MM.1S (cell line): ENCODE measurements around the gene ZNF552.
"Not testable (repeated sequence)": the region's sequence is repeated elsewhere in the genome, so short reads cannot be mapped to it uniquely, and the experiment has no call there.

Source experiments
- DNase-seq: peaks from one replicate; pipeline ENCODE4 v3.0.0-alpha.2; 2015
- H2AFZ ChIP-seq: fragments of 300-600 bp; sonication (generic); 2 replicates; pipeline ENCODE4 v1.6.0; 2016; ENCODE audit warnings: antibody characterized with exemption, low read length
- H3F3A ChIP-seq: fragments of 300-600 bp; sonication (generic); 2 replicates; pipeline ENCODE4 v1.6.1; 2016; ENCODE audit warnings: mild to moderate bottlenecking, antibody characterized with exemption, low read length, moderate library complexity, mixed read lengths; ENCODE audit not compliant: insufficient read depth
- H3K27ac ChIP-seq: fragments of 300-600 bp; sonication (generic); 2 replicates; pipeline ENCODE4 v1.5.1; 2016; ENCODE audit warnings: mild to moderate bottlenecking, low read length
- H3K27me3 ChIP-seq: fragments of 300-600 bp; sonication (generic); replicated peaks from 2 replicates; pipeline ENCODE4 v1.6.0; 2016; ENCODE audit warnings: low read length; ENCODE audit not compliant: insufficient read depth
- H3K36me3 ChIP-seq: fragments of 300-600 bp; sonication (generic); replicated peaks from 2 replicates; pipeline ENCODE4 v1.6.1; 2016; ENCODE audit warnings: mild to moderate bottlenecking, low read length, mixed read lengths; ENCODE audit not compliant: insufficient read depth
- H3K4me1 ChIP-seq: fragments of 300-600 bp; sonication (generic); 2 replicates; pipeline ENCODE4 v1.6.1; 2016; ENCODE audit warnings: low read length, mixed read lengths
- H3K4me2 ChIP-seq: fragments of 300-600 bp; sonication (generic); 2 replicates; pipeline ENCODE4 v1.6.0; 2016; ENCODE audit warnings: low read depth, low read length
- H3K4me3 ChIP-seq: fragments of 300-600 bp; sonication (generic); 2 replicates; pipeline ENCODE4 v1.5.1; 2016; ENCODE audit warnings: low read length, mixed read lengths
- H3K79me2 ChIP-seq: fragments of 300-600 bp; sonication (generic); 2 replicates; pipeline ENCODE4 v1.6.1; 2016; ENCODE audit warnings: mixed run types, low read length, mixed read lengths
- H3K9ac ChIP-seq: fragments of 300-600 bp; sonication (generic); 2 replicates; pipeline ENCODE4 v1.6.1; 2016; ENCODE audit warnings: low read length, mixed read lengths
- H3K9me2 ChIP-seq: fragments of 300-600 bp; sonication (generic); replicated peaks from 2 replicates; pipeline ENCODE4 v1.6.1; 2016; ENCODE audit warnings: mild to moderate bottlenecking, low read length, mixed read lengths; ENCODE audit not compliant: insufficient read depth
- H3K9me3 ChIP-seq: fragments of 300-600 bp; sonication (generic); replicated peaks from 2 replicates; pipeline ENCODE4 v1.6.1; 2016; ENCODE audit warnings: mild to moderate bottlenecking, low read length, mixed read lengths; ENCODE audit not compliant: insufficient read depth
- H4K20me1 ChIP-seq: fragments of 300-600 bp; sonication (generic); 2 replicates; pipeline ENCODE4 v1.6.1; 2016; ENCODE audit warnings: mild to moderate bottlenecking, low read length, moderate library complexity, mixed read lengths; ENCODE audit not compliant: insufficient read depth
- EZH2 ChIP-seq: fragments of 300-600 bp; sonication (generic); optimal IDR thresholded peaks from 2 replicates; pipeline ENCODE3; 2017; ENCODE audit warnings: low read depth, mild to moderate bottlenecking, antibody characterized with exemption, low read length, mixed read lengths
- EZH2phosphoT487 ChIP-seq: fragments of 300-600 bp; sonication (generic); IDR thresholded peaks from 2 replicates; pipeline ENCODE4 v1.6.1; 2018; ENCODE audit warnings: antibody characterized with exemption, low read length
- TF ChIP-seq, protein P1 (sequence below): fragments of 300-600 bp; sonication (generic); IDR thresholded peaks from 2 replicates; pipeline ENCODE4 v1.5.1; 2016; ENCODE audit warnings: antibody characterized with exemption, low read length, mixed read lengths

ZNF552 gene

GRCh38 chr19:57802269-57802668, 12.4 kb downstream of the ZNF552 start:
- Histone ChIP-seq H3F3A (no peaks in the 10 kb centered on the region), H3K36me3 (no peaks in the 10 kb centered on the region), H3K9me2 (no peaks in the 10 kb centered on the region), H3K4me3 (no peak overlapping the region), H2AFZ (no peak overlapping the region), H3K9ac (no peak overlapping the region), H3K4me1 (no peaks in the 10 kb centered on the region), H3K79me2 (0 out of 2 replicates have a peak, but pooled peaks cover 4% of the 10 kb centered on the region), H3K27ac (no peak overlapping the region), H3K27me3 (no peaks in the 10 kb centered on the region), H3K4me2 (no peak overlapping the region), H3K9me3 (no peaks in the 10 kb centered on the region), H4K20me1 (no peaks in the 10 kb centered on the region)
- TF ChIP-seq EZH2 (no peak), EZH2phosphoT487 (no peak)
- TF ChIP-seq, protein P1, sequence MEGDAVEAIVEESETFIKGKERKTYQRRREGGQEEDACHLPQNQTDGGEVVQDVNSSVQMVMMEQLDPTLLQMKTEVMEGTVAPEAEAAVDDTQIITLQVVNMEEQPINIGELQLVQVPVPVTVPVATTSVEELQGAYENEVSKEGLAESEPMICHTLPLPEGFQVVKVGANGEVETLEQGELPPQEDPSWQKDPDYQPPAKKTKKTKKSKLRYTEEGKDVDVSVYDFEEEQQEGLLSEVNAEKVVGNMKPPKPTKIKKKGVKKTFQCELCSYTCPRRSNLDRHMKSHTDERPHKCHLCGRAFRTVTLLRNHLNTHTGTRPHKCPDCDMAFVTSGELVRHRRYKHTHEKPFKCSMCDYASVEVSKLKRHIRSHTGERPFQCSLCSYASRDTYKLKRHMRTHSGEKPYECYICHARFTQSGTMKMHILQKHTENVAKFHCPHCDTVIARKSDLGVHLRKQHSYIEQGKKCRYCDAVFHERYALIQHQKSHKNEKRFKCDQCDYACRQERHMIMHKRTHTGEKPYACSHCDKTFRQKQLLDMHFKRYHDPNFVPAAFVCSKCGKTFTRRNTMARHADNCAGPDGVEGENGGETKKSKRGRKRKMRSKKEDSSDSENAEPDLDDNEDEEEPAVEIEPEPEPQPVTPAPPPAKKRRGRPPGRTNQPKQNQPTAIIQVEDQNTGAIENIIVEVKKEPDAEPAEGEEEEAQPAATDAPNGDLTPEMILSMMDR, result no peak
- no peak for DNase-seq

- Histone ChIP-seq H3K79me2 (0 out of 2 replicates have a peak, but pooled peaks cover 2% of the 10 kb centered on the region), H3F3A (no peaks in the 10 kb centered on the region), H3K27ac (no peak overlapping the region), H4K20me1 (no peaks in the 10 kb centered on the region), H3K27me3 (no peaks in the 10 kb centered on the region), H3K4me3 (no peak overlapping the region), H3K4me1 (no peaks in the 10 kb centered on the region), H3K9me2 (no peaks in the 10 kb centered on the region), H3K36me3 (no peaks in the 10 kb centered on the region), H3K9me3 (no peaks in the 10 kb centered on the region), H3K9ac (no peak overlapping the region), H3K4me2 (no peak overlapping the region), H2AFZ (no peak overlapping the region)
- TF ChIP-seq EZH2phosphoT487 (no peak), EZH2 (no peak)
- TF ChIP-seq, protein P1, result no peak
- no peak for DNase-seq
Measured at GRCh38 chr19:57800696-57801095, 14.0 kb downstream of the ZNF552 start.

DNA sequence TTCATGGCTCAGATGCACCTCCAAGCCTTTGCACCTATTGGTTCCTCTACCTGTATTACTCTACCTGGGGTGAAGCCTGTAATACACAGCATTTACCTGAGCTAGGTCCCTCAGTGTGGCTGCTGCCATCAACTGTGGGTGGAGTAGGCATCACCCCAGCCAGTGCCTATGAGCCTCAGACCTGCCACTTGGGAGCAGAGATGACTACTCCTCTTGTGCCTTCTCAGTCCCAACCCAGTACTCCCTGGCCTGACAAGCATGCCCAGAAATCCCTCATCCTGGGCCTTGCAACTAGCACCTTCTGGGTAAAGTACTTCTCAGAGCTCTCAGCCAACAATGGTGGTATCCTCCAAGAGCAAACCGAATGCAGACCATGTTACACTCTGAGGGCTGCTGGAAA, 18.1 kb downstream of the ZNF552 start:
- not testable (repeated sequence) for H3F3A ChIP-seq, H3K4me3 ChIP-seq, DNase-seq, H4K20me1 ChIP-seq, H2AFZ ChIP-seq, H3K27me3 ChIP-seq, H3K27ac ChIP-seq, H3K9me3 ChIP-seq, H3K4me1 ChIP-seq, H3K9me2 ChIP-seq, H3K4me2 ChIP-seq, H3K79me2 ChIP-seq, H3K9ac ChIP-seq, H3K36me3 ChIP-seq

DNA sequence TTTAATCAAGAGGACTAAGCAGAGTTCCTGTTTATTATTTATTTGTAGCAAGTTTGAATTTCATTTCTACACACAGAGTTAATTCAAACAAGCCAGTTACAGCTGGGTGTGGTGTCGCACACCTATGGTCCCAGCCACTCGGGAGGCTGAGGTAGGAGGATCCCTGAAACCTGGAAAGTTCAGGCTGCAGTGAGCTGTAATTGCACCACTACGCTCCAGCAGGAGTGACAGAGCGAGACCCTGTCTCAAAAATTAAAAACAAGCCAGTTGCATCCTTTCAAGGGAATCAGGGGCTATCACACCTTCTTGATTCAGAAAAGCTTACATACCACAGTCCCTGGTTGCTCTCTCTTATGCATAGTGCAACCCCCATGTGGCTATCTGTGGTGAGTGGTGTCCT, 25.4 kb downstream of the ZNF552 start:
- no peaks in the 10 kb centered on the region; the same call in 1 of the 2 replicates for H3K79me2 ChIP-seq
- no peak overlapping the region for H3K4me2 ChIP-seq
- no peak for TF ChIP-seq EZH2phosphoT487
- TF ChIP-seq, protein P1, result no peak
- no peak for TF ChIP-seq EZH2
- H3K4me1 ChIP-seq, result no peaks in the 10 kb centered on the region
- no peak for DNase-seq
- H3K27ac ChIP-seq, result no peak overlapping the region
- peaks cover 3% of the 10 kb centered on the region; the same call in 1 of the 2 replicates for H3K36me3 ChIP-seq
- H3K4me3 ChIP-seq, result no peak overlapping the region
- no peak overlapping the region for H2AFZ ChIP-seq
- H3K27me3 ChIP-seq, result no peaks in the 10 kb centered on the region
- H4K20me1 ChIP-seq, result no peaks in the 10 kb centered on the region
- H3F3A ChIP-seq, result no peaks in the 10 kb centered on the region
- H3K9me2 ChIP-seq, result no peaks in the 10 kb centered on the region
- no peak overlapping the region for H3K9ac ChIP-seq
- no peaks in the 10 kb centered on the region for H3K9me3 ChIP-seq
